K562 (cell line): ENCODE measurements around the gene KCNK6. TPM values are rescaled to one million over a fixed set of nuclear protein-coding genes. Genes with fewer than 3 reads are reported as not detected.
"Not testable (repeated sequence)": the region's sequence is repeated elsewhere in the genome, so short reads cannot be mapped to it uniquely, and the experiment has no call there.

Experiments
- ATAC-seq: fragments of 200-7000 bp; cut with Tn5 transposase; 3 replicates; pipeline ENCODE4 v1.9.1; 2020; ENCODE audit warnings: moderate library complexity
- BruUV-seq: library from RNA; stranded (reverse); fragments of 400-500 nt; replicated peaks from 2 replicates; lab custom pipeline; 2021; lab: Mats Ljungman, UMichigan
- CTCF ChIA-PET: fragments of 300-600 bp; formaldehyde crosslinking; extraction: SDS; loops from one replicate; lab custom pipeline; 2021; ENCODE audit warnings: low intra/inter-chr PET ratio; lab: Yijun Ruan, JAX
- POLR2A ChIA-PET: fragments of 300-600, 350-650 bp; sonication (Branson Sonifier 250); formaldehyde crosslinking; extraction: SDS; loops from one replicate; lab custom pipeline; 2021; ENCODE audit warnings: antibody characterized with exemption, inconsistent platforms; lab: Yijun Ruan, JAX
- DNase-seq, 4 experiments: peaks; one replicate each; pipeline versions ENCODE4 v3.0.0 to v3.0.0-alpha.2; 2011 to 2018; ENCODE audit warnings: low spot score in 3 of 4, mixed read lengths in 3 of 4; ENCODE audit errors: extremely low read depth in 1 of 4
- FAIRE-seq: peaks from 2 replicates; lab custom pipeline; 2011; peaks lifted over from hg19 to GRCh38; lab: Jason Lieb, UNC
- H2AFZ ChIP-seq: 2 replicates; pipeline ENCODE4 v1.6.0; 2011; ENCODE audit warnings: low read depth, low read length, control low read depth, inconsistent platforms
- H3K27ac ChIP-seq: fragments of 200-600 bp; 3 replicates; pipeline ENCODE4 v1.8.0; 2011; ENCODE audit warnings: low read depth, mild to moderate bottlenecking, control low read depth, inconsistent platforms, low read length, moderate library complexity, mixed read lengths; ENCODE audit errors: extremely low read depth
- H3K27me3 ChIP-seq, 2 experiments: fragments of 300-600 bp in 1 of 2; 2 replicates in 1 of 2; 3 replicates in 1 of 2; pipeline versions ENCODE4 v1.6.0 to v1.8.0; 2011; ENCODE audit warnings: inconsistent platforms in 2 of 2, low read length in 2 of 2, mild to moderate bottlenecking in 1 of 2, mixed read lengths in 1 of 2, moderate library complexity in 1 of 2; ENCODE audit not compliant: control insufficient read depth in 2 of 2, insufficient read depth in 2 of 2
- H3K36me3 ChIP-seq: fragments of 300-600 bp; 3 replicates; pipeline ENCODE4 v1.8.0; 2011; ENCODE audit warnings: mild to moderate bottlenecking, low read length, inconsistent platforms; ENCODE audit not compliant: control insufficient read depth, insufficient read depth
- H3K4me1 ChIP-seq, 2 experiments: fragments of 200-600 bp in 1 of 2; replicated peaks in 1 of 2; 2 replicates in 1 of 2; 3 replicates in 1 of 2; pipeline versions ENCODE4 v1.5.1 to v1.8.0; 2011; ENCODE audit warnings: inconsistent platforms in 2 of 2, low read length in 2 of 2, mild to moderate bottlenecking in 1 of 2, mixed read lengths in 1 of 2, moderate library complexity in 1 of 2; ENCODE audit not compliant: control insufficient read depth in 2 of 2, insufficient read depth in 2 of 2
- H3K4me2 ChIP-seq: 2 replicates; pipeline ENCODE4 v1.6.1; 2011; ENCODE audit warnings: low read length, control low read depth, inconsistent platforms, mixed read lengths; ENCODE audit not compliant: insufficient read depth
- H3K4me3 ChIP-seq: fragments of 200-600 bp; sonication (generic), shearing (Covaris generic); 2 replicates; pipeline ENCODE4 v1.5.1; 2016; ENCODE audit warnings: control low read depth, inconsistent platforms
- H3K79me2 ChIP-seq: fragments of 200-600 bp; 3 replicates; pipeline ENCODE4 v1.8.0; 2011; ENCODE audit warnings: low read length, inconsistent platforms; ENCODE audit not compliant: control insufficient read depth, insufficient read depth
- H3K9ac ChIP-seq, 2 experiments: 2 replicates each; pipeline versions ENCODE4 v1.6.0 to v1.6.1; 2011; ENCODE audit warnings: low read depth in 2 of 2, low read length in 2 of 2, control low read depth in 1 of 2, inconsistent platforms in 1 of 2, mild to moderate bottlenecking in 1 of 2, mixed read lengths in 1 of 2; ENCODE audit not compliant: insufficient read depth in 1 of 2
- H3K9me1 ChIP-seq: one replicate; pipeline ENCODE4 v1.6.0; 2011; ENCODE audit warnings: inconsistent platforms, mild to moderate bottlenecking, low read length, moderate library complexity; ENCODE audit not compliant: control insufficient read depth, insufficient read depth
- H3K9me3 ChIP-seq: replicated peaks from 2 replicates; pipeline ENCODE4 v1.5.1; 2011; ENCODE audit warnings: low read depth, low read length, inconsistent platforms; ENCODE audit not compliant: control insufficient read depth, insufficient read depth
- H4K20me1 ChIP-seq: replicated peaks from 2 replicates; pipeline ENCODE4 v1.6.1; 2011; ENCODE audit warnings: low read length, inconsistent platforms, mixed read lengths; ENCODE audit not compliant: control insufficient read depth, insufficient read depth
- ARID4B ChIP-seq: sonication (generic); formaldehyde crosslinking; IDR thresholded peaks from 2 replicates; pipeline ENCODE4 v1.8.0; 2022; ENCODE audit warnings: mild to moderate bottlenecking, missing genetic modification reagents
- E2F4 ChIP-seq: sonication (generic); formaldehyde crosslinking; IDR thresholded peaks from 2 replicates; pipeline ENCODE4 v1.8.0; 2022; ENCODE audit warnings: mild to moderate bottlenecking, low read depth, missing genetic modification reagents
- E2F5 ChIP-seq: sonication (generic); formaldehyde crosslinking; IDR thresholded peaks from 2 replicates; pipeline ENCODE4 v1.8.0; 2022; ENCODE audit warnings: mild to moderate bottlenecking, missing genetic modification reagents
- HNRNPH1 ChIP-seq: fragments of 200-400 bp; formaldehyde crosslinking; optimal IDR thresholded peaks from 2 replicates; pipeline ENCODE3; 2017; ENCODE audit warnings: low read depth, mild to moderate bottlenecking, low read length, moderate library complexity
- NR4A1 ChIP-seq, 2 experiments: fragments of 250-450 bp in 1 of 2; fragments of 450-650 bp in 1 of 2; sonication (Bioruptor Pico) in 1 of 2; IDR thresholded peaks; 2 replicates each; pipeline versions ENCODE4 v1.4.0 to v1.6.1; 2016 to 2020; ENCODE audit warnings: mild to moderate bottlenecking in 2 of 2, missing compliant biosample characterization in 1 of 2, missing genetic modification characterization in 1 of 2, moderate library complexity in 1 of 2
- ZNF609 ChIP-seq: sonication (generic); formaldehyde crosslinking; IDR thresholded peaks from 2 replicates; pipeline ENCODE4 v1.8.1; 2023; ENCODE audit warnings: missing genetic modification reagents, mild to moderate bottlenecking, borderline replicate concordance
- WGBS: fragments of 100-300 bp; shearing (Covaris generic); methylation state at CpG from one replicate; pipeline ENCODE4 v1.1.6; 2016; ENCODE audit warnings: low coverage, mixed read lengths; ENCODE audit not compliant: insufficient coverage; ENCODE audit errors: missing lambda C conversion rate; 5-methylcytosine and 5-hydroxymethylcytosine counted together
- in situ Hi-C: fragments of 300-500 bp; cut with MboI; formaldehyde crosslinking; loops from 4 replicates; pipeline ENCODE4 v1.15.0; 2018; ENCODE audit warnings: inconsistent platforms, mixed read lengths
- intact Hi-C: fragments of 100-400 bp; cut with micrococcal nuclease; formaldehyde crosslinking; loops from 2 replicates; pipeline ENCODE4 v1.14.2; 2022
- polyA plus RNA-seq, 8 experiments: library from polyadenylated mRNA; depleted of rRNA in 4 of 8; stranded (reverse) in 5 of 8; unstranded in 3 of 8; fragments of >200 nt; fragmentation: Nextera tagmentation in 2 of 8; fragmentation: Illumina TruSeq in 1 of 8; extraction: Ambion mirVana in 2 of 8; extraction: Trizol in 1 of 8; gene quantifications; 2 replicates each; pipeline versions ENCODE4 v1.2.1 to v1.2.3, GENCODE V29; 2011 to 2014; ENCODE audit warnings: inconsistent platforms in 1 of 8, missing spikeins in 1 of 8
- total RNA-seq, 7 experiments: library from RNA; depleted of rRNA in 6 of 7; stranded (reverse); fragments of >200 nt in 6 of 7; fragmentation: Illumina TruSeq in 2 of 7; extraction: Trizol in 2 of 7; gene quantifications; 2 replicates each; pipeline versions ENCODE4 v1.2.1 to v1.2.3, GENCODE V29; 2011 to 2021; ENCODE audit warnings: low replicate concordance in 1 of 7

The KCNK6 gene
- total and polyA plus RNA-seq, 9 of the 15 experiments (the other 6 are each of a cell fraction or from before 2014, with no cell fraction given): 0.05 to 0.42 (median 0.15) TPM

GRCh38 chr19:38362946-38363688, 43.5 kb downstream of the KCNK6 start (continued):
- peak; percentile 14; the same call in 1 of the 2 replicates for TF ChIP-seq ARID4B (CRISPR knock-in tag)
- not testable (repeated sequence) for TF ChIP-seq NR4A1 (CRISPR knock-in tag; IDR thresholded peaks at IDR 0.05)
- 0 out of 2 replicates have a peak, but pooled peaks have one; percentile 30 for TF ChIP-seq NR4A1 (tag; IDR thresholded peaks at IDR 0.05)
- TF ChIP-seq, all 486 proteins: peak for 10; not testable (repeated sequence) for 476

- Histone ChIP-seq H2AFZ (peak overlapping the region; percentile 40; the same call in 1 of the 2 replicates), H3K9me1 (no peaks in the 10 kb centered on the region), H3K27ac (no peak overlapping the region), H3K36me3 (no peaks in the 10 kb centered on the region), H3K9ac (no peak overlapping the region), H4K20me1 (no peaks in the 10 kb centered on the region), H3K79me2 (no peaks in the 10 kb centered on the region), H3K4me1 (peaks cover 11 to 18% of the 10 kb centered on the region in 2 experiments; a peak in 4 of 5 replicates), H3K4me3 (no peak overlapping the region), H3K9me3 (no peaks in the 10 kb centered on the region), H3K4me2 (no peak overlapping the region), H3K27me3 (no peaks in the 10 kb centered on the region)
- intact Hi-C loops (no loop called here), in situ Hi-C loops (no loop called here)
- BruUV-seq: no TSS peak
- ATAC-seq (no peak), DNase-seq (no peak), FAIRE-seq (no peak)
- CTCF ChIA-PET: no interaction called here
- 65% methylated on average over 6 of the region's 12 CpGs for WGBS
- POLR2A ChIA-PET: no interaction called here
- TF ChIP-seq E2F4 (no peak), E2F5 (CRISPR knock-in tag) (no peak), HNRNPH1 (no peak), ZNF609 (CRISPR knock-in tag) (no peak)
Observed at GRCh38 chr19:38367041-38367440, 47.4 kb downstream of the KCNK6 start.
